ENCODE data around the gene IL6ST.

- TF ChIP-seq SP1 (IDR thresholded peaks at IDR 0.05) (no peak), CTCF (IDR thresholded peaks at IDR 0.05; ENCODE audit: low read depth, low read length, missing input control) (no peak), ATF3 (IDR thresholded peaks at IDR 0.05) (no peak)
Observed at GRCh38 chr5:55896663-55897062, 98.1 kb downstream of the IL6ST start.

Measured in liver (tissue), 3 donors.